Measurements from ENCODE around the gene STOX2.

GRCh38 chr4:183986291-183986970 lies 81.3 kb downstream of the STOX2 start:
- TF ChIP-seq CTCF (IDR thresholded peaks at IDR 0.05) (no peak), POLR2A (IDR thresholded peaks at IDR 0.05) (no peak)

Data from esophagus squamous epithelium (tissue), 4 donors.